HG03060 (cell line): ENCODE measurements around the gene SEPHS2.
"Not testable (repeated sequence)": the region's sequence is repeated elsewhere in the genome, so short reads cannot be mapped to it uniquely, and the experiment has no call there.

Experiments used
- ATAC-seq: cut with Tn5 transposase; IDR thresholded peaks from one replicate; pipeline ENCODE4 v1.9.1; 2021; ENCODE audit warnings: low read depth, moderate number of reproducible peaks; ENCODE audit not compliant: unreplicated experiment

SEPHS2 gene

GRCh38 chr16:30445408-30446202 is at the start of gene SEPHS2:
SEPHS2 (minus strand) TSS chr16:30445874; CDS start chr16:30445727, 147 bp downstream.
- ATAC-seq = peak; percentile 44

- ATAC-seq = no peak
These were observed 49.0 kb upstream of the SEPHS2 start for GRCh38 chr16:30494709-30495108.

GRCh38 chr16:30493941-30494488 is 48.3 kb upstream of the SEPHS2 start:
- ATAC-seq = no peak

GRCh38 chr16:30491744-30492308 is 46.2 kb upstream of the SEPHS2 start:
- no peak for ATAC-seq

GRCh38 chr16:30491229-30491628 is 45.6 kb upstream of the SEPHS2 start:
- no peak for ATAC-seq

- no peak for ATAC-seq
These were observed 44.5 kb upstream of the SEPHS2 start for GRCh38 chr16:30490210-30490609.

- no peak for ATAC-seq
These were observed 43.3 kb upstream of the SEPHS2 start for GRCh38 chr16:30488764-30489605.

GRCh38 chr16:30485818-30486436 is 40.3 kb upstream of the SEPHS2 start:
- ATAC-seq = no peak

- ATAC-seq = no peak
These were observed 39.2 kb upstream of the SEPHS2 start for GRCh38 chr16:30484887-30485286.

GRCh38 chr16:30482366-30482765 is 36.7 kb upstream of the SEPHS2 start:
- ATAC-seq = no peak

- no peak for ATAC-seq
These were observed 35.7 kb upstream of the SEPHS2 start for GRCh38 chr16:30481381-30481780.

GRCh38 chr16:30478766-30479478 is 33.2 kb upstream of the SEPHS2 start:
- ATAC-seq = no peak

- not testable (repeated sequence) for ATAC-seq
These were observed 32.1 kb upstream of the SEPHS2 start for GRCh38 chr16:30477773-30478172.

- ATAC-seq = no peak
These were observed 31.3 kb upstream of the SEPHS2 start for GRCh38 chr16:30476991-30477390.

- no peak for ATAC-seq
These were observed 29.0 kb upstream of the SEPHS2 start for GRCh38 chr16:30474684-30475083.

- no peak for ATAC-seq
These were observed 28.4 kb upstream of the SEPHS2 start for GRCh38 chr16:30474074-30474452.

- ATAC-seq = no peak
These were observed 27.8 kb upstream of the SEPHS2 start for GRCh38 chr16:30473231-30474073.

- ATAC-seq = peak; percentile 42
These were observed 26.8 kb upstream of the SEPHS2 start, which contains the start of gene ITGAL for GRCh38 chr16:30472328-30472942. ITGAL (plus strand) TSS chr16:30472742; CDS start chr16:30472838, 96 bp downstream.

- no peak for ATAC-seq
These were observed 24.9 kb upstream of the SEPHS2 start for GRCh38 chr16:30470632-30470995.
